Activated naive CD8-positive, alpha-beta T cell treated with anti-CD3 and anti-CD28 coated beads, Interleukin-2, amount 10 ng/mL, durations not matched to agents 7 days and 5 days (primary cell): ENCODE results near the gene UPP1. TPM values are rescaled to one million over a fixed set of nuclear protein-coding genes. Genes with fewer than 3 reads are reported as not detected.
"Not testable (repeated sequence)": the region's sequence is repeated elsewhere in the genome, so short reads cannot be mapped to it uniquely, and the experiment has no call there.

Experiments
- ATAC-seq: fragments of 150-1000 bp; cut with Tn5 transposase; one replicate; pipeline ENCODE4 v1.10.0; 2021; ENCODE audit warnings: low read depth, moderate library complexity
- POLR2A ChIA-PET: fragments of 350-600 bp; sonication (Branson Sonifier 250); formaldehyde crosslinking; loops from one replicate; lab custom pipeline; 2021; ENCODE audit warnings: antibody characterized with exemption; lab: Charles Lee
- DNase-seq: peaks from one replicate; pipeline ENCODE4 v3.0.0; 2021
- H3K27ac Mint-ChIP-seq: one replicate; pipeline ENCODE4 v1.8.0; 2022; ENCODE audit warnings: mild to moderate bottlenecking, mixed read lengths
- H3K27me3 Mint-ChIP-seq: one replicate; pipeline ENCODE4 v1.8.0; 2022; ENCODE audit warnings: mild to moderate bottlenecking, moderate library complexity, mixed read lengths
- H3K36me3 Mint-ChIP-seq: one replicate; pipeline ENCODE4 v1.8.0; 2021; ENCODE audit warnings: mild to moderate bottlenecking, mixed read lengths
- H3K4me1 Mint-ChIP-seq: one replicate; pipeline ENCODE4 v1.8.0; 2021; ENCODE audit warnings: mixed read lengths
- H3K4me3 Mint-ChIP-seq: one replicate; pipeline ENCODE4 v1.8.0; 2022; ENCODE audit warnings: mild to moderate bottlenecking, moderate library complexity, mixed read lengths
- H3K9me3 Mint-ChIP-seq: one replicate; pipeline ENCODE4 v1.8.0; 2021; ENCODE audit warnings: mixed read lengths
- total RNA-seq, 2 experiments: library from RNA; stranded (reverse); gene quantifications; one replicate each; pipeline ENCODE4 v1.2.3, GENCODE V29; 2021

UPP1 gene
- total RNA-seq, 2 experiments from 2014 or later = 50.4 to 55.1 TPM

DNA sequence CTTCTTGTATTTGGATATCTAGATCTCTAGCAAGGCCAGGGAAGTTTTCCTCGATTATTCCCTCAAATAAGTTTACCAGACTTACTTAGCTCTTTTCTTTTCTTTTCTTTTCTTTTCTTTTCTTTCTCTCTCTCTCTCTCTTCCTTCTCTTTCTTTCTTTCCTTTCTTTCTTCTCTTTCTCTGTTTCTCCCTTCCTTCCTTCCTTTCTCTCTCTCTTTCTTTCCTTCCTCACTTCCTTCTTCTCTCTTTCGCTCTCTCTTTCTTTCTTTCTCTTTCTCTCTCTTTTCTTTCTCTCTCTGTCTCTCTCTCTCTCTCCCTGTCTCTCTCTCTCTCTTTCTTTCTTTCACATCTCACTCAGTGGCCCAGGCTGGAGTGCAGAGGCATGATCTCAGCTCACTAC is 37.0 kb downstream of the UPP1 start:
- Mint-ChIP-seq H3K27ac (no peak overlapping the region), H3K4me3 (no peak overlapping the region), H3K36me3 (peaks cover 2% of the 10 kb centered on the region), H3K4me1 (peaks cover 1% of the 10 kb centered on the region), H3K9me3 (peaks cover 2% of the 10 kb centered on the region), H3K27me3 (peaks cover 12% of the 10 kb centered on the region)
- DNase-seq (no peak), ATAC-seq (no peak)
- POLR2A ChIA-PET = no interaction called here

- peaks cover 12% of the 10 kb centered on the region for H3K27me3 Mint-ChIP-seq
- H3K9me3 Mint-ChIP-seq = no peaks in the 10 kb centered on the region
- no peak overlapping the region for H3K27ac Mint-ChIP-seq
- ATAC-seq = no peak
- peaks cover 1% of the 10 kb centered on the region for H3K4me1 Mint-ChIP-seq
- peaks cover 2% of the 10 kb centered on the region for H3K36me3 Mint-ChIP-seq
- POLR2A ChIA-PET = no interaction called here
- no peak for DNase-seq
- no peak overlapping the region for H3K4me3 Mint-ChIP-seq
Observed at GRCh38 chr7:48130658-48131108, 41.6 kb downstream of the UPP1 start.

- Mint-ChIP-seq H3K36me3 (no peaks in the 10 kb centered on the region), H3K9me3 (no peaks in the 10 kb centered on the region), H3K4me3 (no peak overlapping the region), H3K27ac (no peak overlapping the region), H3K27me3 (peaks cover 9% of the 10 kb centered on the region), H3K4me1 (peaks cover 1% of the 10 kb centered on the region)
- DNase-seq (no peak), ATAC-seq (no peak)
- POLR2A ChIA-PET = no interaction called here
Observed at GRCh38 chr7:48132792-48133191, 43.7 kb downstream of the UPP1 start.

DNA sequence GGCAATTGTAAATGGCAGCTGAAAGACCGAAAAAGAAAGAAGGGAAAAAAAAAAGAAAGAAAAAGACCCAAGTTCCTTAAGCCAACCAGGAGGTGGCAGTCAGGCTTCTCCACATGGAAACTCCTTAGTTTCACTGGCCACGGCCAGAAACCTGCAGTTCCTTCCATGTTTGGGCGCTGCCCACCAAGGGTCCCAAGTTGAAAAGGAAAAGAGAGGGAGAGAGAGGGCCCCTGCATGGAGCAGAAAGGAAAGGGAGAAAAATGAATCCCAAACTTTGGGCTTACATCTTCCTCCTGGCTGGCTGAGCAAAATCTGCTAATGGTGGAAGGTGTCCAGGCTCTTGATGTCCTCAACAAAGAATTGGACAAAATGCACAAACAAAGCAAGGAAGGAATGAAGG is 50.4 kb downstream of the UPP1 start:
- no peak for ATAC-seq
- peak overlapping the region; percentile 38 for H3K4me3 Mint-ChIP-seq
- peaks cover 3% of the 10 kb centered on the region for H3K27me3 Mint-ChIP-seq
- no peaks in the 10 kb centered on the region for H3K9me3 Mint-ChIP-seq
- no peaks in the 10 kb centered on the region for H3K36me3 Mint-ChIP-seq
- POLR2A ChIA-PET = no interaction called here
- DNase-seq = no peak
- no peak overlapping the region for H3K27ac Mint-ChIP-seq
- peaks cover 1% of the 10 kb centered on the region for H3K4me1 Mint-ChIP-seq

GRCh38 chr7:48140001-48140681 is 51.1 kb downstream of the UPP1 start:
- Mint-ChIP-seq H3K9me3 (no peaks in the 10 kb centered on the region), H3K27me3 (peaks cover 3% of the 10 kb centered on the region), H3K36me3 (no peaks in the 10 kb centered on the region), H3K27ac (no peak overlapping the region), H3K4me3 (peak overlapping the region; percentile 38), H3K4me1 (peaks cover 1% of the 10 kb centered on the region)
- ATAC-seq (no peak), DNase-seq (no peak)
- POLR2A ChIA-PET = no interaction called here

DNA sequence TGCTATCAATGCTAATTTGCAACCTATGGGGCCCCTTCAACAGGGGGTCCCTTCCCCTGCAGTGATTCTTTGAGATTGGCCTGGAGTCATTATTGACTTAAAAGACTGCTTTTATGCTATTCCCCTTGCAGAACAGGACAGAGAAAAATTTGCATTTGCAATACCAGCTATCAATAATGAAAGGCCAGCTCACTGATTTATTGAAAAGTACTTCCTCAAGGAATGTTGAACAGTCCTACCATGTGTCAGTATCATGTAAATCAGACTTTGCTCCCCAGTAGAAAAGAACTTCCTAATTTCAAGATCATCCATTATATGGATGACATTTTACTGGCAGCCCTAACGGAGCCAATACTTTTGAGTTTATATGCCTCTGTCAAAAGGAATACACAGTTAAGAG is 52.5 kb downstream of the UPP1 start:
- DNase-seq (no peak), ATAC-seq (no peak)
- H3K27me3 Mint-ChIP-seq = peaks cover 11% of the 10 kb centered on the region
- no peaks in the 10 kb centered on the region for H3K9me3 Mint-ChIP-seq
- no peaks in the 10 kb centered on the region for H3K36me3 Mint-ChIP-seq
- H3K4me1 Mint-ChIP-seq = peaks cover 1% of the 10 kb centered on the region
- H3K4me3 Mint-ChIP-seq = no peak overlapping the region
- POLR2A ChIA-PET = no interaction called here
- H3K27ac Mint-ChIP-seq = no peak overlapping the region

- Mint-ChIP-seq H3K27ac (no peak overlapping the region), H3K27me3 (peaks cover 12% of the 10 kb centered on the region), H3K4me1 (peaks cover 1% of the 10 kb centered on the region), H3K36me3 (no peaks in the 10 kb centered on the region), H3K4me3 (no peak overlapping the region), H3K9me3 (no peaks in the 10 kb centered on the region)
- DNase-seq = no peak
- POLR2A ChIA-PET = no interaction called here
- ATAC-seq = no peak
Observed at GRCh38 chr7:48144291-48144768, 55.3 kb downstream of the UPP1 start.

DNA sequence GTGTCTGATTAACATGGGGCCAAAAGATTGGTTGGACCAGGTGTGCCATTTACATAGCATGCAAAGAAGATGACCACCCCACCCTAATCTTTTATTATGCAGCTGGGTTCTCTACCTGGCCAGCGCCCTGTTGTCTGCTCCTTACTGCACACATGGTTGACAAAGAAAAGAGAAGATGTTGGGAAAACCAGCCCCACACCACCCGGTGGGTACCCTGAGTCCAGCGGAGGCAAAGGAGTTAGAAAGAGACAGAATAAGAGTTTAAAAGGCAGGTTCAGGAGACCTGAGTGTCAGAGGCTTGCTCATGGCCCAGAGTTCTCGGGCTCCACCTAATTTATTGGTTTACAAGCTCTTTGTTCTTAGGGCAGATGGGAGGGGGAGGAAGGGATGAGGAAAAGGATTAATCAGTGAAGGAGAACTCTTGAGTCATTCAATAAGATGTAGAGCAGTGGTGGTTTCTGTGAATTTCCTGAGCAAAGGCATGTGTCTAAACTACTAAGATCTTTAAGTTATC is 58.1 kb downstream of the UPP1 start:
- POLR2A ChIA-PET = no interaction called here
- H3K36me3 Mint-ChIP-seq = no peaks in the 10 kb centered on the region
- no peak overlapping the region for H3K27ac Mint-ChIP-seq
- no peak for DNase-seq
- no peak for ATAC-seq
- peaks cover 19% of the 10 kb centered on the region for H3K27me3 Mint-ChIP-seq
- H3K4me3 Mint-ChIP-seq = no peak overlapping the region
- H3K4me1 Mint-ChIP-seq = no peaks in the 10 kb centered on the region
- no peaks in the 10 kb centered on the region for H3K9me3 Mint-ChIP-seq

- H3K36me3 Mint-ChIP-seq, H3K27ac Mint-ChIP-seq, H3K4me1 Mint-ChIP-seq, POLR2A ChIA-PET, ATAC-seq, H3K4me3 Mint-ChIP-seq, DNase-seq, H3K9me3 Mint-ChIP-seq: not testable (repeated sequence)
- H3K27me3 Mint-ChIP-seq = peaks cover 19% of the 10 kb centered on the region
Observed at GRCh38 chr7:48147690-48148089, 58.6 kb downstream of the UPP1 start.

DNA sequence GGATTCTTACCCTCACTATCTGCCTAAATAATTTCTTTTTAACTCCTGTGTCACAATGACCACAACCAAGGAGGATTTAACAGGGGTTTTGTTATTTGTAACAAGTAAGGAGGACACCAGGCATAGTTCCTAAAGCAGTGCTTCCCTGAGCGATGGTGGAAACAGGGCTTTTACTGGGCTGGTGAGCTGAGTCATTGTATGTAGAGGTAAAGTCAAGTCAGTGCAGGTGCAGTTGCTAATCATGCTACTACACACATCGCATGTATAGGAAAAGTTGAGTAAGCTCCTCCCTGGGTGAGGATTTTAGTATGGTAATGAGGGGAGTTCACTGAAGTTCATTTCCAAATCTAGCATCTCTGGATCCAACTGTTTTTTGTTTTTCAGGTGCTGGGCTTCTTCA is 59.2 kb downstream of the UPP1 start:
- Mint-ChIP-seq H3K27ac (no peak overlapping the region), H3K36me3 (no peaks in the 10 kb centered on the region), H3K4me1 (no peaks in the 10 kb centered on the region), H3K9me3 (no peaks in the 10 kb centered on the region), H3K4me3 (no peak overlapping the region), H3K27me3 (peaks cover 19% of the 10 kb centered on the region)
- ATAC-seq = no peak
- POLR2A ChIA-PET = no interaction called here
- DNase-seq = no peak

- POLR2A ChIA-PET = no interaction called here
- Mint-ChIP-seq H3K36me3 (no peaks in the 10 kb centered on the region), H3K9me3 (no peaks in the 10 kb centered on the region), H3K4me3 (no peak overlapping the region), H3K27me3 (peaks cover 18% of the 10 kb centered on the region), H3K4me1 (no peaks in the 10 kb centered on the region), H3K27ac (no peak overlapping the region)
- no peak for DNase-seq
- ATAC-seq = no peak
Observed at GRCh38 chr7:48149058-48149457, 60.0 kb downstream of the UPP1 start.

GRCh38 chr7:48150086-48150485 is 61.0 kb downstream of the UPP1 start:
- Mint-ChIP-seq H3K4me1 (no peaks in the 10 kb centered on the region), H3K36me3 (no peaks in the 10 kb centered on the region), H3K9me3 (no peaks in the 10 kb centered on the region), H3K27me3 (peaks cover 18% of the 10 kb centered on the region), H3K4me3 (no peak overlapping the region), H3K27ac (no peak overlapping the region)
- POLR2A ChIA-PET = no interaction called here
- ATAC-seq = no peak
- DNase-seq = no peak

DNA sequence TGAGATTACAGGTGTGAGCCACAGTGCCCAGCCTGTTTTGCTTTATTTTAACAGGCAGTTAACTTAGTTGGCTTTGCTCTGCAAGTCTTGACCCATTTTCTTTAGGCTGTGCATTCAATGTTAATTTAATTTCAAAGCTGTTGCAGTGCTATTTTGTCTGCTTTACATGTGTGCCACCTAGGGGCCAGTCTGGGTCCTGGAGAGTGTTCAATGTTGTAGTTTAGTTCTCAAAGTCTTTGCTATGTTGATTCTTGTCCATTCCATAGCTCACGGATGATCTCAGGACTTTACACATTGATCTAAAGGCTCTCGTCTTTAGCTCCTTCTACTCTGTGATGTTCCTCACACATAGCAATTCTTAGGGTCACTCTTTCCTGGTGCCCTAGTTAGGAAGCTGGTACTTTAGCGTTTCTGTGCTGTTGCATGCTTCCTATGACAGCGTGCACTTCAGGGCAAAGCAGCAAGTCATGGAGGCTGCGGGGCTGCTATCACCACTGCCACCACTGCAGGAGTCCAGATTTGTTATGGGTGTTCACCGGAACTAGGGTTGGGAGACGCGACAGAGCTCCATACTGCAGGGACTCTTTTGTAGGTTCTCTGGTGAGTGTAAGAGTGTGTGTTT is 65.8 kb downstream of the UPP1 start:
- H3K4me3 Mint-ChIP-seq = no peak overlapping the region
- no peak for DNase-seq
- no peaks in the 10 kb centered on the region for H3K9me3 Mint-ChIP-seq
- H3K27ac Mint-ChIP-seq = no peak overlapping the region
- no peaks in the 10 kb centered on the region for H3K4me1 Mint-ChIP-seq
- POLR2A ChIA-PET = no interaction called here
- no peak for ATAC-seq
- H3K27me3 Mint-ChIP-seq = peaks cover 13% of the 10 kb centered on the region
- no peaks in the 10 kb centered on the region for H3K36me3 Mint-ChIP-seq
